Caco-2 (cell line): ENCODE results near the gene CIC. TPM values are rescaled to one million over a fixed set of nuclear protein-coding genes. Genes with fewer than 3 reads are reported as not detected.

Source experiments
- BruUV-seq: library from RNA; stranded (reverse); fragments of 400-500 nt; replicated peaks from 2 replicates; lab custom pipeline; 2021; lab: Mats Ljungman, UMichigan
- CTCF ChIA-PET: fragments of 300-600 bp; sonication (Branson Sonifier 250); formaldehyde crosslinking; loops from one replicate; lab custom pipeline; 2022; ENCODE audit warnings: antibody characterized with exemption; lab: Charles Lee
- POLR2A ChIA-PET: fragments of 300-600 bp; sonication (Branson Sonifier 250); formaldehyde crosslinking; loops from one replicate; lab custom pipeline; 2022; ENCODE audit warnings: antibody characterized with exemption; lab: Charles Lee
- DNase-seq, 2 experiments: peaks; one replicate each; pipeline versions ENCODE4 v3.0.0 to v3.0.0-alpha.2; 2020 to 2022
- H3K27me3 ChIP-seq: replicated peaks from 2 replicates; pipeline ENCODE4 v1.6.0; 2011; ENCODE audit warnings: low read length; ENCODE audit not compliant: control insufficient read depth, insufficient read depth
- H3K36me3 ChIP-seq: 2 replicates; pipeline ENCODE4 v1.5.1; 2011; ENCODE audit warnings: low read length; ENCODE audit not compliant: control insufficient read depth, insufficient read depth
- H3K4me1 ChIP-seq: fragments of 250-450 bp; sonication (Bioruptor Pico); 2 replicates; pipeline ENCODE4 v1.5.1; 2020; ENCODE audit warnings: mild to moderate bottlenecking
- H3K4me3 ChIP-seq: 2 replicates; pipeline ENCODE4 v1.5.1; 2011; ENCODE audit warnings: low read depth, mild to moderate bottlenecking, control low read depth, low read length
- H3K9me3 ChIP-seq: fragments of 250-450 bp; sonication (Bioruptor Pico); 2 replicates; pipeline ENCODE4 v1.5.1; 2020; ENCODE audit warnings: mild to moderate bottlenecking, moderate library complexity
- H3K27ac Mint-ChIP-seq: one replicate; pipeline ENCODE4 v1.8.0; 2022; ENCODE audit warnings: mixed read lengths; ENCODE audit not compliant: unreplicated experiment
- H3K27me3 Mint-ChIP-seq: one replicate; pipeline ENCODE4 v1.8.0; 2022; ENCODE audit warnings: mixed read lengths; ENCODE audit not compliant: insufficient read depth, unreplicated experiment
- H3K36me3 Mint-ChIP-seq: one replicate; pipeline ENCODE4 v1.8.0; 2022; ENCODE audit warnings: mild to moderate bottlenecking, mixed read lengths; ENCODE audit not compliant: insufficient read depth, unreplicated experiment
- H3K4me1 Mint-ChIP-seq: one replicate; pipeline ENCODE4 v1.8.0; 2022; ENCODE audit warnings: low read depth, mixed read lengths; ENCODE audit not compliant: unreplicated experiment
- H3K4me3 Mint-ChIP-seq: one replicate; pipeline ENCODE4 v1.8.0; 2022; ENCODE audit warnings: mild to moderate bottlenecking, moderate library complexity, mixed read lengths; ENCODE audit not compliant: unreplicated experiment
- H3K9me3 Mint-ChIP-seq: one replicate; pipeline ENCODE4 v1.8.0; 2022; ENCODE audit warnings: mixed read lengths; ENCODE audit not compliant: unreplicated experiment
- CTCF ChIP-seq, 2 experiments: fragments of 200-600 bp in 1 of 2; IDR thresholded peaks; 1 replicate in 1 of 2; 2 replicates in 1 of 2; pipeline versions ENCODE4 v1.5.1 to v1.8.0; 2011 to 2022; ENCODE audit warnings: antibody characterized with exemption in 1 of 2, control low read depth in 1 of 2, inconsistent platforms in 1 of 2, low read depth in 1 of 2, low read length in 1 of 2, mild to moderate bottlenecking in 1 of 2, moderate library complexity in 1 of 2; ENCODE audit not compliant: insufficient read depth in 1 of 2, severe bottlenecking in 1 of 2, unreplicated experiment in 1 of 2
- intact Hi-C: fragments of 100-400 bp; cut with micrococcal nuclease; formaldehyde crosslinking; loops from one replicate; pipeline ENCODE4 v1.10.0; 2022; ENCODE audit not compliant: unreplicated experiment
- total RNA-seq: library from RNA; stranded (reverse); gene quantifications from 2 replicates; pipeline ENCODE4 v1.2.3, GENCODE V29; 2022

Gene CIC
- total RNA-seq, 1 experiment from 2014 or later, result 47.8 TPM

- no peak for TF ChIP-seq CTCF (IDR thresholded peaks at IDR 0.05; ENCODE audit: insufficient read depth in 1 of 2, low read depth in 1 of 2, low read length in 1 of 2, severe bottlenecking in 1 of 2, unreplicated experiment in 1 of 2)
- H3K4me3 ChIP-seq, result peak overlapping the region; percentile 79
- H3K36me3 ChIP-seq, result no peaks in the 10 kb centered on the region
- Mint-ChIP-seq H3K36me3 (peaks cover 30% of the 10 kb centered on the region), H3K4me3 (no peak overlapping the region), H3K4me1 (peaks cover 34% of the 10 kb centered on the region), H3K9me3 (no peaks in the 10 kb centered on the region), H3K27ac (no peak overlapping the region), H3K27me3 (no peaks in the 10 kb centered on the region)
- H3K27me3 ChIP-seq, result no peaks in the 10 kb centered on the region
- ChIA-PET POLR2A (interaction anchor here (0.6 kb wide), 1 partner anchor 114 kb away, joined by 4 read pairs; no protein-coding TSS in a partner anchor), CTCF (interaction anchor here (0.6 kb wide), 2 partner anchors 44 to 142 kb away, joined by 3 read pairs; no protein-coding TSS in a partner anchor)
- DNase-seq, result peak in 1 of 2 experiments; percentile 34
- intact Hi-C loops, result loop anchor here (1.0 to 2.0 kb wide), 2 partner anchors 39 to 66 kb away; partner anchors contain the start of gene DEDD2
- peaks cover 40% of the 10 kb centered on the region for H3K4me1 ChIP-seq
- no peaks in the 10 kb centered on the region for H3K9me3 ChIP-seq
- BruUV-seq, result no TSS peak
These were observed 13.8 kb downstream of the CIC start for GRCh38 chr19:42282819-42283187.

DNA sequence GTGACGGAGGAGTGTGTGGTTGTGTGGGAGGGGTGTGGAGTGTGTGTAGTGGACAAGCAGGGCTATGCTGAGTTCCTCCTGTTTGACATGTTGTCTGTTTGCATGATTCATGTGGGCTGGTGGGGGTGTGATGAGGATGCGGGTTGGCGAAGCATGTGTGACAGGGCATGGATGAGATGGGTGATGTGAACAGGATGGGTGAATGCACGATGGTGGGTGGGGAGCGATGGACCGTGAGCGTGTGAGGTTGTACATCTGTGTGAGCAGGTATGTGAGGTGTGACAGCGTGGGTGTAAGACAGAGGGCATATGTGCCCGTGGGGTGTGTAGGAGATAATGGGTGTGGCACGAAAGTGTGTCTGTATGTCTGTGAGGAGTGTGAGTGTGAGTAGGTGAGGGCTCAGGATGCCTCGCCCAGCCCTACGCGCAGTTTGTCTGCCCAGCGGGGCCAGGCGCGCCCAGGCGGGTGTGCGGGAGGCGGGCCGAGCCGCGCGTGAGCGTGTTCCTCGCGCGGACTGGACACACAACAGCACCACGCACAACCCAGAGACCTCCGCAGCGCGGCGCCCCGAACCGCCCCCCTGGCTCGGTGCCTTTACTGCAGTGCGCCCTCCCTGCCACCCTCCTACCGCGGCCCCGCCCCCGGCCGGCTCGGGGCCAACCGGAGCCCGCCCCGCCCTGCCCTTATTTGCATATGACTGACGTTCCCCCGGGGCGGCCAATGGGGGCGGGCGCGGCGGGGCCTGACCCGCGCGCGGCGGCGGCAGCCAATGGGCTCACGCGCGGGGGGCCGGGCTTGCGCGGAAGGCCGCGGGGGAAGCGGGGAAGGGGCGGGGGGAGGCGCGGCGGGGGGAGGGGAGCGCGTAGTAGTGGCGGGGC is 14.4 kb downstream of the CIC start:
- peaks cover 40% of the 10 kb centered on the region for H3K4me1 ChIP-seq
- TSS peak; percentile 55 for BruUV-seq
- CTCF ChIA-PET, result interaction anchor here (0.6 kb wide), 1 partner anchor 113 kb away, joined by 3 read pairs; no protein-coding TSS in a partner anchor

More for the DNA sequence above, 14.4 kb downstream of the CIC start:
- H3K27ac Mint-ChIP-seq, result no peak overlapping the region
- no peaks in the 10 kb centered on the region for H3K9me3 Mint-ChIP-seq
- no peaks in the 10 kb centered on the region for H3K9me3 ChIP-seq
- H3K4me1 Mint-ChIP-seq, result peaks cover 29% of the 10 kb centered on the region
- H3K36me3 ChIP-seq, result no peaks in the 10 kb centered on the region
- POLR2A ChIA-PET, result no interaction called here
- no peak overlapping the region for H3K4me3 Mint-ChIP-seq
- no peak for TF ChIP-seq CTCF (IDR thresholded peaks at IDR 0.05; ENCODE audit: insufficient read depth in 1 of 2, low read depth in 1 of 2, low read length in 1 of 2, severe bottlenecking in 1 of 2, unreplicated experiment in 1 of 2)
- H3K4me3 ChIP-seq, result peak overlapping the region; percentile 79
- intact Hi-C loops, result loop anchor here (1.0 to 2.0 kb wide), 2 partner anchors 39 to 67 kb away; partner anchors contain the start of gene DEDD2
- H3K36me3 Mint-ChIP-seq, result peaks cover 30% of the 10 kb centered on the region
- DNase-seq, result peak; percentile 95 to 98
- H3K27me3 ChIP-seq, result no peaks in the 10 kb centered on the region
- no peaks in the 10 kb centered on the region for H3K27me3 Mint-ChIP-seq
